Stimulated activated naive CD8-positive, alpha-beta T cell treated with anti-CD3 and anti-CD28 coated beads, Interleukin-15, Interleukin-2, amounts not matched to agents 100 ng/mL and 50 ng/mL, for 24 hours (primary cell): Measurements from ENCODE around the gene PRKN.

Experiments used
- H3K27ac Mint-ChIP-seq: one replicate; pipeline ENCODE4 v1.8.0; 2021; ENCODE audit warnings: mild to moderate bottlenecking, mixed read lengths
- H3K27me3 Mint-ChIP-seq: one replicate; pipeline ENCODE4 v1.8.0; 2021; ENCODE audit warnings: mixed read lengths
- H3K36me3 Mint-ChIP-seq: one replicate; pipeline ENCODE4 v1.8.0; 2021; ENCODE audit warnings: low read depth, mixed read lengths
- H3K4me1 Mint-ChIP-seq: one replicate; pipeline ENCODE4 v1.8.0; 2021; ENCODE audit warnings: low read depth, mixed read lengths
- H3K4me3 Mint-ChIP-seq: one replicate; pipeline ENCODE4 v1.8.0; 2021; ENCODE audit warnings: mild to moderate bottlenecking, mixed read lengths
- H3K9me3 Mint-ChIP-seq: one replicate; pipeline ENCODE4 v1.8.0; 2021; ENCODE audit warnings: mixed read lengths

PRKN gene

GRCh38 chr6:162722633-162723032 lies 4.9 kb downstream of the PRKN start:
- Mint-ChIP-seq H3K4me3 (no peak overlapping the region), H3K27me3 (no peaks in the 10 kb centered on the region), H3K36me3 (no peaks in the 10 kb centered on the region), H3K27ac (no peak overlapping the region), H3K4me1 (peaks cover 9% of the 10 kb centered on the region), H3K9me3 (no peaks in the 10 kb centered on the region)

GRCh38 chr6:162722226-162722625 lies 5.3 kb downstream of the PRKN start:
- Mint-ChIP-seq H3K4me3 (no peak overlapping the region), H3K27me3 (no peaks in the 10 kb centered on the region), H3K36me3 (no peaks in the 10 kb centered on the region), H3K4me1 (peaks cover 9% of the 10 kb centered on the region), H3K27ac (no peak overlapping the region), H3K9me3 (no peaks in the 10 kb centered on the region)

GRCh38 chr6:162721404-162721687 lies 6.2 kb downstream of the PRKN start:
- Mint-ChIP-seq H3K27ac (no peak overlapping the region), H3K4me3 (no peak overlapping the region), H3K36me3 (peaks cover 3% of the 10 kb centered on the region), H3K9me3 (peaks cover 5% of the 10 kb centered on the region), H3K27me3 (no peaks in the 10 kb centered on the region), H3K4me1 (peaks cover 2% of the 10 kb centered on the region)

GRCh38 chr6:162719528-162719927 lies 8.0 kb downstream of the PRKN start:
- H3K27me3 Mint-ChIP-seq: no peaks in the 10 kb centered on the region
- H3K36me3 Mint-ChIP-seq: peaks cover 3% of the 10 kb centered on the region
- H3K27ac Mint-ChIP-seq: no peak overlapping the region
- no peak overlapping the region for H3K4me3 Mint-ChIP-seq
- peaks cover 5% of the 10 kb centered on the region for H3K9me3 Mint-ChIP-seq
- H3K4me1 Mint-ChIP-seq: no peaks in the 10 kb centered on the region

GRCh38 chr6:162715601-162716000 lies 12.0 kb downstream of the PRKN start:
- H3K9me3 Mint-ChIP-seq: peaks cover 5% of the 10 kb centered on the region
- no peaks in the 10 kb centered on the region for H3K4me1 Mint-ChIP-seq
- peaks cover 3% of the 10 kb centered on the region for H3K36me3 Mint-ChIP-seq
- no peak overlapping the region for H3K4me3 Mint-ChIP-seq
- H3K27ac Mint-ChIP-seq: no peak overlapping the region
- H3K27me3 Mint-ChIP-seq: no peaks in the 10 kb centered on the region

GRCh38 chr6:162713974-162714780 lies 13.4 kb downstream of the PRKN start:
- H3K4me1 Mint-ChIP-seq: no peaks in the 10 kb centered on the region
- H3K9me3 Mint-ChIP-seq: peaks cover 5% of the 10 kb centered on the region
- no peak overlapping the region for H3K4me3 Mint-ChIP-seq
- no peak overlapping the region for H3K27ac Mint-ChIP-seq
- H3K27me3 Mint-ChIP-seq: no peaks in the 10 kb centered on the region
- peaks cover 3% of the 10 kb centered on the region for H3K36me3 Mint-ChIP-seq

GRCh38 chr6:162712694-162713093 lies 14.9 kb downstream of the PRKN start:
- Mint-ChIP-seq H3K36me3 (peaks cover 3% of the 10 kb centered on the region), H3K27ac (no peak overlapping the region), H3K27me3 (no peaks in the 10 kb centered on the region), H3K4me3 (no peak overlapping the region), H3K4me1 (no peaks in the 10 kb centered on the region), H3K9me3 (peaks cover 5% of the 10 kb centered on the region)

GRCh38 chr6:162711376-162711775 lies 16.2 kb downstream of the PRKN start:
- Mint-ChIP-seq H3K9me3 (no peaks in the 10 kb centered on the region), H3K4me1 (peaks cover 3% of the 10 kb centered on the region), H3K27me3 (no peaks in the 10 kb centered on the region), H3K4me3 (no peak overlapping the region), H3K36me3 (no peaks in the 10 kb centered on the region), H3K27ac (no peak overlapping the region)

- Mint-ChIP-seq H3K36me3 (no peaks in the 10 kb centered on the region), H3K27ac (no peak overlapping the region), H3K4me1 (peaks cover 6% of the 10 kb centered on the region), H3K9me3 (no peaks in the 10 kb centered on the region), H3K27me3 (no peaks in the 10 kb centered on the region), H3K4me3 (no peak overlapping the region)
These were observed 16.6 kb downstream of the PRKN start for GRCh38 chr6:162710936-162711335.

GRCh38 chr6:162710419-162710818 lies 17.1 kb downstream of the PRKN start:
- no peaks in the 10 kb centered on the region for H3K9me3 Mint-ChIP-seq
- H3K36me3 Mint-ChIP-seq: no peaks in the 10 kb centered on the region
- H3K27me3 Mint-ChIP-seq: no peaks in the 10 kb centered on the region
- H3K27ac Mint-ChIP-seq: no peak overlapping the region
- H3K4me1 Mint-ChIP-seq: peaks cover 6% of the 10 kb centered on the region
- H3K4me3 Mint-ChIP-seq: no peak overlapping the region

- peaks cover 6% of the 10 kb centered on the region for H3K4me1 Mint-ChIP-seq
- no peak overlapping the region for H3K4me3 Mint-ChIP-seq
- no peaks in the 10 kb centered on the region for H3K9me3 Mint-ChIP-seq
- no peak overlapping the region for H3K27ac Mint-ChIP-seq
- H3K36me3 Mint-ChIP-seq: no peaks in the 10 kb centered on the region
- no peaks in the 10 kb centered on the region for H3K27me3 Mint-ChIP-seq
These were observed 18.1 kb downstream of the PRKN start for GRCh38 chr6:162709431-162709830.

- H3K27ac Mint-ChIP-seq: no peak overlapping the region
- H3K27me3 Mint-ChIP-seq: no peaks in the 10 kb centered on the region
- no peaks in the 10 kb centered on the region for H3K36me3 Mint-ChIP-seq
These were observed 18.6 kb downstream of the PRKN start for GRCh38 chr6:162708971-162709370.

GRCh38 chr6:162706232-162706631 lies 21.3 kb downstream of the PRKN start:
- H3K4me1 Mint-ChIP-seq: peaks cover 6% of the 10 kb centered on the region
- H3K4me3 Mint-ChIP-seq: no peak overlapping the region
- no peaks in the 10 kb centered on the region for H3K9me3 Mint-ChIP-seq
- no peaks in the 10 kb centered on the region for H3K27me3 Mint-ChIP-seq
- no peaks in the 10 kb centered on the region for H3K36me3 Mint-ChIP-seq
- no peak overlapping the region for H3K27ac Mint-ChIP-seq

More at GRCh38 chr6:162708971-162709370, 18.6 kb downstream of the PRKN start:
- H3K4me1 Mint-ChIP-seq: peaks cover 6% of the 10 kb centered on the region
- H3K9me3 Mint-ChIP-seq: no peaks in the 10 kb centered on the region
- H3K4me3 Mint-ChIP-seq: no peak overlapping the region

GRCh38 chr6:162705736-162706135 lies 21.8 kb downstream of the PRKN start:
- H3K27ac Mint-ChIP-seq: no peak overlapping the region
- no peaks in the 10 kb centered on the region for H3K27me3 Mint-ChIP-seq
- no peaks in the 10 kb centered on the region for H3K9me3 Mint-ChIP-seq
- H3K36me3 Mint-ChIP-seq: no peaks in the 10 kb centered on the region
- no peak overlapping the region for H3K4me3 Mint-ChIP-seq
- peaks cover 6% of the 10 kb centered on the region for H3K4me1 Mint-ChIP-seq

- no peaks in the 10 kb centered on the region for H3K9me3 Mint-ChIP-seq
- H3K4me3 Mint-ChIP-seq: no peak overlapping the region
- no peaks in the 10 kb centered on the region for H3K27me3 Mint-ChIP-seq
- H3K4me1 Mint-ChIP-seq: peaks cover 6% of the 10 kb centered on the region
- no peak overlapping the region for H3K27ac Mint-ChIP-seq
- no peaks in the 10 kb centered on the region for H3K36me3 Mint-ChIP-seq
These were observed 23.6 kb downstream of the PRKN start for GRCh38 chr6:162704001-162704400.

GRCh38 chr6:162702446-162702845 lies 25.1 kb downstream of the PRKN start:
- peaks cover 6% of the 10 kb centered on the region for H3K4me1 Mint-ChIP-seq
- H3K27me3 Mint-ChIP-seq: no peaks in the 10 kb centered on the region
- H3K36me3 Mint-ChIP-seq: no peaks in the 10 kb centered on the region
- H3K4me3 Mint-ChIP-seq: no peak overlapping the region
- no peaks in the 10 kb centered on the region for H3K9me3 Mint-ChIP-seq
- no peak overlapping the region for H3K27ac Mint-ChIP-seq
